GM19193 (cell line): ENCODE data around the gene TMEM235.
A peak's percentile ranks its signal among the peaks of the same experiment; 100 is the strongest.

Experiments
- POLR2A ChIP-seq: IDR thresholded peaks from 4 replicates; pipeline ENCODE4 v1.6.1; 2011; ENCODE audit not compliant: insufficient read depth, insufficient read length; ENCODE audit errors: extremely low read depth

TMEM235 gene

GRCh38 chr17:78206298-78206697 lies 25.1 kb upstream of the TMEM235 start:
- TF ChIP-seq POLR2A: no peak

GRCh38 chr17:78208486-78208885 lies 22.9 kb upstream of the TMEM235 start:
- TF ChIP-seq POLR2A: no peak

GRCh38 chr17:78210111-78210510 lies 21.3 kb upstream of the TMEM235 start:
- TF ChIP-seq POLR2A: no peak

- TF ChIP-seq POLR2A: no peak
These were observed 20.4 kb upstream of the TMEM235 start for GRCh38 chr17:78211032-78211431.

GRCh38 chr17:78214016-78214705 lies 17.3 kb upstream of the TMEM235 start, which contains the start of gene BIRC5:
TSS of gene BIRC5 (plus strand) at chr17:78214253. CDS start at chr17:78214317, 64 bp downstream.
- peak; percentile 51 for TF ChIP-seq POLR2A

GRCh38 chr17:78214706-78215061 lies 16.7 kb upstream of the TMEM235 start:
- no peak for TF ChIP-seq POLR2A

- no peak for TF ChIP-seq POLR2A
These were observed 11.9 kb upstream of the TMEM235 start for GRCh38 chr17:78219396-78220150.

GRCh38 chr17:78223061-78223460 lies 8.4 kb upstream of the TMEM235 start:
- TF ChIP-seq POLR2A: no peak

- TF ChIP-seq POLR2A: no peak
These were observed 7.7 kb upstream of the TMEM235 start for GRCh38 chr17:78223765-78224164.

- TF ChIP-seq POLR2A: no peak
These were observed 7.0 kb upstream of the TMEM235 start for GRCh38 chr17:78224231-78225087.

- TF ChIP-seq POLR2A: no peak
These were observed 6.2 kb upstream of the TMEM235 start for GRCh38 chr17:78225088-78225865.

- TF ChIP-seq POLR2A: no peak
These were observed 5.2 kb upstream of the TMEM235 start for GRCh38 chr17:78226055-78226758.

- no peak for TF ChIP-seq POLR2A
These were observed 4.5 kb upstream of the TMEM235 start for GRCh38 chr17:78226759-78227454.
